Suprapubic skin (tissue), 4 donors: Measurements from ENCODE around the gene CBY1.

ENCODE experiments used
- CTCF ChIP-seq, 2 donors: fragments of 200-600 bp in 1 of 2; fragments of 450-650 bp in 1 of 2; sonication (generic) in 1 of 2; IDR thresholded peaks; one replicate each; pipeline ENCODE4 v1.5.1; 2016 to 2019; ENCODE audit warnings: antibody characterized with exemption in 2 of 2, mild to moderate bottlenecking in 1 of 2, moderate library complexity in 1 of 2
- EP300 ChIP-seq: sonication (generic); formaldehyde crosslinking; IDR thresholded peaks from one replicate; pipeline ENCODE4 v1.6.1; 2017; ENCODE audit warnings: antibody characterized with exemption
- POLR2A ChIP-seq, 2 donors: fragments of 450-650 bp; IDR thresholded peaks; one replicate each; pipeline ENCODE4 v1.6.1; 2017; ENCODE audit warnings: antibody characterized with exemption in 2 of 2, mild to moderate bottlenecking in 2 of 2, moderate library complexity in 2 of 2
- POLR2AphosphoS5 ChIP-seq, 3 donors: sonication (generic); formaldehyde crosslinking; IDR thresholded peaks; one replicate each; pipeline ENCODE4 v1.6.1; 2017; ENCODE audit warnings: antibody characterized with exemption in 3 of 3

- TF ChIP-seq CTCF (IDR thresholded peaks at IDR 0.05) (no peak), POLR2A (IDR thresholded peaks at IDR 0.05) (no peak), POLR2AphosphoS5 (IDR thresholded peaks at IDR 0.05) (no peak), EP300 (no peak)
Observed at GRCh38 chr22:38674888-38675287, 18.4 kb downstream of the CBY1 start.
